ENCODE measurements around the gene SPINK8. TPM values are rescaled to one million over a fixed set of nuclear protein-coding genes. Genes with fewer than 3 reads are reported as not detected.

Gene SPINK8
- total RNA-seq, 1 donor from 2014 or later, result not detected

GRCh38 chr3:48296699-48297098 is 36.8 kb downstream of the SPINK8 start:
- no peaks in the 10 kb centered on the region for H3K36me3 ChIP-seq

DNA sequence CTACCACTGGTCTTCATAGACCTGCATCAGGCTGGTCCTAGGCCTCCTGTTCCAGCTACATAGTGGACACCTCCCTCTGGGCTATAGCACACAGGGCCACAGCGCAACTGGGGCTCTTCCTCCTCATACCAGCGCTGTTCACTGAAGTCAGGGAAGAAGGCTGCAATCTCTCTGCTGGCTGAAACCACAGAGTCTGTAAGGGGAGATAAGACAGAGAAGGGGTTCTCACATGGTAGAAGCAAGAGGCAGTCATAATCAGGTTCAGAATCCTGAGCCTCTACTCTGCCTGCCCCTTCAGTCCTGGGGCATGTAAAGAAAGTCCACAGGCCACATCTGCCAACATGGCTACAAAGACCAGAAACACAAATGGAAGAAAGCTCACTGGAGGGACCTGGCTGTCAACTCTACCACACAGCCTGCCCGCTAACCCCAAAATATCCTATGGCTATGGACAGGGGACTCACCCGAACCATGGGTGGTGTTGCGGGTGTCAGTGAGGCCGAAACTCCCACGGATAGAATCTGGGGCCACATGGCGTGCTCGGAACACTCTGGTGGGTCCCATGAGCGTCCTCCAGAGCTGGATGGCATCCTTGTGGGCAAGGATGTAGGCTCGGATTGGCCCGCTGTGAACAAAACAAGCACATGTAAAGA is 38.7 kb downstream of the SPINK8 start:
- TF ChIP-seq, protein P1, sequence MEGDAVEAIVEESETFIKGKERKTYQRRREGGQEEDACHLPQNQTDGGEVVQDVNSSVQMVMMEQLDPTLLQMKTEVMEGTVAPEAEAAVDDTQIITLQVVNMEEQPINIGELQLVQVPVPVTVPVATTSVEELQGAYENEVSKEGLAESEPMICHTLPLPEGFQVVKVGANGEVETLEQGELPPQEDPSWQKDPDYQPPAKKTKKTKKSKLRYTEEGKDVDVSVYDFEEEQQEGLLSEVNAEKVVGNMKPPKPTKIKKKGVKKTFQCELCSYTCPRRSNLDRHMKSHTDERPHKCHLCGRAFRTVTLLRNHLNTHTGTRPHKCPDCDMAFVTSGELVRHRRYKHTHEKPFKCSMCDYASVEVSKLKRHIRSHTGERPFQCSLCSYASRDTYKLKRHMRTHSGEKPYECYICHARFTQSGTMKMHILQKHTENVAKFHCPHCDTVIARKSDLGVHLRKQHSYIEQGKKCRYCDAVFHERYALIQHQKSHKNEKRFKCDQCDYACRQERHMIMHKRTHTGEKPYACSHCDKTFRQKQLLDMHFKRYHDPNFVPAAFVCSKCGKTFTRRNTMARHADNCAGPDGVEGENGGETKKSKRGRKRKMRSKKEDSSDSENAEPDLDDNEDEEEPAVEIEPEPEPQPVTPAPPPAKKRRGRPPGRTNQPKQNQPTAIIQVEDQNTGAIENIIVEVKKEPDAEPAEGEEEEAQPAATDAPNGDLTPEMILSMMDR (IDR thresholded peaks at IDR 0.05), result no peak
- TF ChIP-seq EZH2phosphoT487 (IDR thresholded peaks at IDR 0.05) (no peak), EZH2 (IDR thresholded peaks at IDR 0.05) (no peak)
- Histone ChIP-seq H4K20me1 (ENCODE audit: low read depth) (no peaks in the 10 kb centered on the region), H3K4me1 (no peaks in the 10 kb centered on the region), H3K4me3 (no peak overlapping the region), H3F3A (ENCODE audit: low read depth) (peaks cover 5% of the 10 kb centered on the region), H3K79me2 (ENCODE audit: low read depth) (peaks cover 7% of the 10 kb centered on the region), H3K36me3 (no peaks in the 10 kb centered on the region), H2AFZ (replicated peaks) (no peak overlapping the region), H3K4me2 (no peak overlapping the region), H3K27ac (no peak overlapping the region), H3K9ac (no peak overlapping the region), H3K9me3 (ENCODE audit: low read depth) (no peaks in the 10 kb centered on the region), H3K27me3 (no peaks in the 10 kb centered on the region)
- Mint-ChIP-seq H3K9me3 (peaks cover under 1% of the 10 kb centered on the region), H3K4me1 (peaks cover 6% of the 10 kb centered on the region), H3K27me3 (ENCODE audit: insufficient read depth, low read depth) (no peaks in the 10 kb centered on the region), H3K36me3 (peaks cover 44% of the 10 kb centered on the region), H3K4me3 (no peak overlapping the region), H3K27ac (no peak overlapping the region)
- no peak for DNase-seq (ENCODE audit: low spot score)

More at GRCh38 chr3:48296699-48297098, 36.8 kb downstream of the SPINK8 start:
- DNase-seq (ENCODE audit: low spot score), result no peak
- Mint-ChIP-seq H3K4me3 (no peak overlapping the region), H3K36me3 (peaks cover 40% of the 10 kb centered on the region), H3K27me3 (ENCODE audit: insufficient read depth, low read depth) (peaks cover 4% of the 10 kb centered on the region), H3K27ac (no peak overlapping the region), H3K4me1 (peaks cover 14% of the 10 kb centered on the region), H3K9me3 (no peaks in the 10 kb centered on the region)
- H3K27ac ChIP-seq, result no peak overlapping the region
- no peak overlapping the region for H3K4me2 ChIP-seq
- TF ChIP-seq EZH2phosphoT487 (IDR thresholded peaks at IDR 0.05) (no peak), EZH2 (IDR thresholded peaks at IDR 0.05) (no peak)
- TF ChIP-seq, protein P1 (IDR thresholded peaks at IDR 0.05), result no peak
- H4K20me1 ChIP-seq (ENCODE audit: low read depth), result no peaks in the 10 kb centered on the region
- no peak overlapping the region for H3K4me3 ChIP-seq
- H3F3A ChIP-seq (ENCODE audit: low read depth), result peaks cover 5% of the 10 kb centered on the region
- no peaks in the 10 kb centered on the region for H3K27me3 ChIP-seq
- no peak overlapping the region for H2AFZ ChIP-seq (replicated peaks)
- no peak overlapping the region for H3K9ac ChIP-seq
- H3K9me3 ChIP-seq (ENCODE audit: low read depth), result no peaks in the 10 kb centered on the region
- peaks cover 16% of the 10 kb centered on the region for H3K79me2 ChIP-seq (ENCODE audit: low read depth)
- no peaks in the 10 kb centered on the region for H3K4me1 ChIP-seq

DNA sequence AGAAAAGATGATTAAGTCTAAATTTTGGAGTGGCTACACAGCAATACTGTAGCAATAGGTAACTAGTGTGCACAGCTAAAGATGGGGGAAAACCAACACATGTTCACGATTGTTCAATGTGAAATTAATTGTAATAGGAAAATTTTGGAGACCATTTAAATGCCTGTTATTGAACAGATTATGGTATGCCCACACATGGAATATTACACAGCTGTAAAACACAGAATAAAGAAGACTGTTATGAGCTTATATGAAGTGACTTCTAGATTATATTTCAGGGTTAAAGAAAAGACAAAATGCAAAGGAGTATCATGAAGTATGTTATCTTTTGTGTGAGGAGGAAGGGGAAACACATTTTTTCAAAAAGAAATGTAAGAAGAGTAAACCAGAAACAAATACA is 43.8 kb downstream of the SPINK8 start:
- Histone ChIP-seq H2AFZ (replicated peaks) (no peak overlapping the region), H3F3A (ENCODE audit: low read depth) (peaks cover 5% of the 10 kb centered on the region), H4K20me1 (ENCODE audit: low read depth) (no peaks in the 10 kb centered on the region), H3K9me3 (ENCODE audit: low read depth) (no peaks in the 10 kb centered on the region), H3K79me2 (ENCODE audit: low read depth) (no peaks in the 10 kb centered on the region), H3K4me3 (no peak overlapping the region), H3K27ac (no peak overlapping the region), H3K4me2 (no peak overlapping the region), H3K27me3 (no peaks in the 10 kb centered on the region), H3K4me1 (no peaks in the 10 kb centered on the region), H3K36me3 (no peaks in the 10 kb centered on the region), H3K9ac (no peak overlapping the region)
- H3K27ac Mint-ChIP-seq, result no peak overlapping the region
- H3K4me1 Mint-ChIP-seq, result no peaks in the 10 kb centered on the region
- TF ChIP-seq, protein P1 (IDR thresholded peaks at IDR 0.05), result no peak
- TF ChIP-seq EZH2 (IDR thresholded peaks at IDR 0.05), result no peak
- no peak for TF ChIP-seq EZH2phosphoT487 (IDR thresholded peaks at IDR 0.05)
- H3K9me3 Mint-ChIP-seq, result peaks cover 9% of the 10 kb centered on the region
- DNase-seq (ENCODE audit: low spot score), result no peak
- no peak overlapping the region for H3K4me3 Mint-ChIP-seq
- H3K27me3 Mint-ChIP-seq (ENCODE audit: insufficient read depth, low read depth), result peaks cover 6% of the 10 kb centered on the region
- H3K36me3 Mint-ChIP-seq, result peaks cover 45% of the 10 kb centered on the region
